Mesothelial cell of epicardium (in vitro differentiated cells): ENCODE measurements around the gene ORC3. TPM values are rescaled to one million over a fixed set of nuclear protein-coding genes. Genes with fewer than 3 reads are reported as not detected.

Source experiments
- DNase-seq, 2 experiments: peaks; one replicate each; pipeline ENCODE4 v3.0.0; 2021; ENCODE audit warnings: low spot score in 2 of 2; ENCODE audit not compliant: unreplicated experiment in 2 of 2
- H3K27ac Mint-ChIP-seq: 2 replicates; pipeline ENCODE4 v1.8.0; 2021; ENCODE audit warnings: mixed read lengths
- H3K27me3 Mint-ChIP-seq: 2 replicates; pipeline ENCODE4 v1.8.0; 2021; ENCODE audit warnings: low read depth, mixed read lengths
- H3K36me3 Mint-ChIP-seq: 2 replicates; pipeline ENCODE4 v1.8.0; 2021; ENCODE audit warnings: mixed read lengths
- H3K4me1 Mint-ChIP-seq: 2 replicates; pipeline ENCODE4 v1.8.0; 2021; ENCODE audit warnings: mixed read lengths
- H3K4me3 Mint-ChIP-seq: 2 replicates; pipeline ENCODE4 v1.8.0; 2021; ENCODE audit warnings: mild to moderate bottlenecking, moderate library complexity, mixed read lengths
- H3K9me3 Mint-ChIP-seq: 2 replicates; pipeline ENCODE4 v1.8.0; 2021; ENCODE audit warnings: mixed read lengths
- CTCF ChIP-seq: fragments of 200-600 bp; sonication (generic); IDR thresholded peaks from one replicate; pipeline ENCODE4 v1.5.0; 2021; ENCODE audit warnings: antibody characterized with exemption; ENCODE audit not compliant: unreplicated experiment
- total RNA-seq: library from RNA; stranded (reverse); gene quantifications from 3 replicates; pipeline ENCODE4 v1.2.1, GENCODE V29; 2021

ORC3 gene
- total RNA-seq, 1 donor from 2014 or later = 28.0 TPM

DNA sequence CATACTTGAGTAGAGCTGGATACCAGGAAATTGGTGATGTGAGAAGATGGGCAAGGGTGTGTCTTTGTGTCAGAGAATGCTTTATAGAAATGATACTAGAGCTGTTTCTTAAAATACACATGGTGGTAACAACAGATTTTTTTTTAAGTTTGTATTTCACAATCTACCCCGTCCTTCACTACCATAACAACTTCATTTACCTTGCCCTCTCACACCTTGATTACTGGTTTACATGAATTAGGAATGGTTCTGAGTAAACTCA lies 45.5 kb upstream of the ORC3 start:
- Mint-ChIP-seq H3K27me3 (no peaks in the 10 kb centered on the region), H3K4me1 (peaks cover 5% of the 10 kb centered on the region), H3K27ac (no peak overlapping the region), H3K36me3 (peaks cover 40% of the 10 kb centered on the region), H3K4me3 (no peak overlapping the region), H3K9me3 (peaks cover 6% of the 10 kb centered on the region)
- no peak for TF ChIP-seq CTCF
- DNase-seq = no peak

GRCh38 chr6:87551799-87552198 lies 38.1 kb upstream of the ORC3 start:
- no peaks in the 10 kb centered on the region for H3K9me3 Mint-ChIP-seq
- H3K4me1 Mint-ChIP-seq = no peaks in the 10 kb centered on the region
- H3K27me3 Mint-ChIP-seq = no peaks in the 10 kb centered on the region
- TF ChIP-seq CTCF = no peak
- peak overlapping the region; percentile 35 for H3K27ac Mint-ChIP-seq
- peaks cover 33% of the 10 kb centered on the region for H3K36me3 Mint-ChIP-seq
- no peak for DNase-seq
- H3K4me3 Mint-ChIP-seq = no peak overlapping the region

DNA sequence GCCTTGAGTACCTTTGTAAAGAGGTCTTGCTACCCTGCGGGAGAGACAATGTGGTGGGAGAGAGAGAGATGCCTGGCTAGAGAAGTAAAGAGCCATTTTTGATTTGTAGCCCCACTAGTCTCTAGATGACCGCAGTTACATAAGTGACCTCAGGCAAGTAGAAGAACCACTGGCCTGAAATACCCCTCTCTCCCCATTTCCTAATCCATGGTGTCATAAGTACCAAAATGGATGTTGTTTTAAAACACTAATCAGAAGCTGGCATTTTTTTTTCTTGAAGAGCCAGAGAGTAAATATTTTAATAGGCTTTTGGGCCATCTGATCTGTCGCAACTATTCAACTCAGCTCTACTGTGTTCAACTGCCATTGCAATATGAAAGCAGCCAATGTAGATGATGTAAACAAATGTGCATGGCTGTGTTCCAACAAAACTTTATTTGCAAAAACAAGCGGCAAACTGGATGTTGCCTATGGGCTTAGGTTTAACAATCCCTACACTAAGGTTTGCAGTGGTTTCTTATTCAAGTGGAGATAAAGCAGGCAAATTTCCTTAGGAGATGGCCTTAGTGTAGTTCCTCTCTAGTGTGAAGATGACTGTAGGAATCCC lies 36.7 kb upstream of the ORC3 start:
- no peaks in the 10 kb centered on the region for H3K4me1 Mint-ChIP-seq
- H3K9me3 Mint-ChIP-seq = no peaks in the 10 kb centered on the region
- H3K36me3 Mint-ChIP-seq = peaks cover 43% of the 10 kb centered on the region
- DNase-seq = no peak
- no peak for TF ChIP-seq CTCF
- no peak overlapping the region for H3K27ac Mint-ChIP-seq
- H3K27me3 Mint-ChIP-seq = no peaks in the 10 kb centered on the region
- no peak overlapping the region for H3K4me3 Mint-ChIP-seq

DNA sequence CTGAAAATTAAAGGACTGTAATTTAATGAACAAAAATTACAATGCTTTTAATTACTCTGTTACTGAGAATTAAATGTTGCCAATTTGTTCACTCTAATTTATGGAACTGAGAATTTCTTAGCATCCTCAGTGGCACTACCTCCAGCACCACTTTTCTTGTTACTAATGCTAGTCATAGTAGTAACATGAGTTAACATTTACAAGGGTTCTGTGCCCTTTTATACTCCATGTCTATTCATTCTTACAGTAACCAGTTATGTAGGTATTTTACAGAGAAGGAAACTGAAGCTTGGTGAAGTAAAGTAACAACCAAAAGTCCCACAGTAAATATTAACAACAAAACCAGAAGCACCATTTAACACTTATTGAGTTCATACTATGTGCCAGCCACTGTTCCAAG lies 34.4 kb upstream of the ORC3 start:
- H3K36me3 Mint-ChIP-seq = peaks cover 36% of the 10 kb centered on the region
- no peak for TF ChIP-seq CTCF
- H3K4me3 Mint-ChIP-seq = no peak overlapping the region
- no peak for DNase-seq
- no peaks in the 10 kb centered on the region for H3K4me1 Mint-ChIP-seq
- H3K9me3 Mint-ChIP-seq = no peaks in the 10 kb centered on the region
- H3K27ac Mint-ChIP-seq = peak overlapping the region; percentile 7
- H3K27me3 Mint-ChIP-seq = no peaks in the 10 kb centered on the region

DNA sequence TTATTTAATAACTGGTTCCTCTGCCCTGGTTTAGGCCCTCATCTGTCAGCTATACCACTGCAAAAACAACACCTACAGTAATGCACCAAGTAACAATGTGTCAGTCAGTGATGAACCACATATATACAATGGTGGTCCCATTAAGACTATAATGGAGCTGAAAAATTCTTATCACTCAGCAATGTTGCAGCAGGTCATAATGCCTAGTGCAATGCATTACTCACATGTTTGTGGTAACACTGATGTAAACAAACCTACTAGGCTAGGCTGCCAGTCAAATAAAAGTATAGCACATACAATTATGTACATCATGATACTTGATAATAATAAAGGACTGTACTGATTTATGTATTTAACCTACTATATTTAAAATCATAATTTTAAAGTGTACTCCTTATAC lies 31.5 kb upstream of the ORC3 start:
- no peaks in the 10 kb centered on the region for H3K27me3 Mint-ChIP-seq
- peaks cover 4% of the 10 kb centered on the region for H3K4me1 Mint-ChIP-seq
- peaks cover 38% of the 10 kb centered on the region for H3K36me3 Mint-ChIP-seq
- H3K27ac Mint-ChIP-seq = no peak overlapping the region
- DNase-seq = no peak
- no peak for TF ChIP-seq CTCF
- H3K4me3 Mint-ChIP-seq = no peak overlapping the region
- no peaks in the 10 kb centered on the region for H3K9me3 Mint-ChIP-seq

GRCh38 chr6:87561017-87561416 lies 28.9 kb upstream of the ORC3 start:
- H3K27ac Mint-ChIP-seq = peak overlapping the region; percentile 62
- H3K36me3 Mint-ChIP-seq = peaks cover 39% of the 10 kb centered on the region
- H3K27me3 Mint-ChIP-seq = no peaks in the 10 kb centered on the region

More at GRCh38 chr6:87561017-87561416, 28.9 kb upstream of the ORC3 start:
- no peak for DNase-seq
- H3K9me3 Mint-ChIP-seq = no peaks in the 10 kb centered on the region
- H3K4me3 Mint-ChIP-seq = no peak overlapping the region
- TF ChIP-seq CTCF = no peak
- peaks cover 4% of the 10 kb centered on the region for H3K4me1 Mint-ChIP-seq
